ENCODE data around the gene BAD. TPM values are rescaled to one million over a fixed set of nuclear protein-coding genes. Genes with fewer than 3 reads are reported as not detected.

The BAD gene
- total RNA-seq, 1 donor from 2014 or later, result 43.6 TPM

GRCh38 chr11:64261556-64262080 lies 22.8 kb downstream of the BAD start:
- Mint-ChIP-seq H3K27me3 (ENCODE audit: low read depth, unreplicated experiment) (no peaks in the 10 kb centered on the region), H3K4me1 (ENCODE audit: low read depth, unreplicated experiment) (peaks cover 11% of the 10 kb centered on the region), H3K9me3 (ENCODE audit: unreplicated experiment) (peaks cover 2% of the 10 kb centered on the region), H3K27ac (ENCODE audit: unreplicated experiment) (no peak overlapping the region), H3K4me3 (ENCODE audit: unreplicated experiment) (no peak overlapping the region), H3K36me3 (ENCODE audit: low read depth, unreplicated experiment) (peaks cover 28% of the 10 kb centered on the region)
- TF ChIP-seq EZH2 (IDR thresholded peaks at IDR 0.05; ENCODE audit: insufficient read depth, low read length) (no peak), CTCF (IDR thresholded peaks at IDR 0.05; ENCODE audit: insufficient read depth, low read depth, low read length) (no peak)
- no peak for FAIRE-seq
- H3K4me2 ChIP-seq (ENCODE audit: low read length), result no peak overlapping the region
- H4K20me1 ChIP-seq (ENCODE audit: insufficient read depth, low read length), result peaks cover 34% of the 10 kb centered on the region
- no peaks in the 10 kb centered on the region for H3K27me3 ChIP-seq (ENCODE audit: insufficient read depth, low read length)
- no peaks in the 10 kb centered on the region for H3K9me3 ChIP-seq (ENCODE audit: insufficient read depth, low read depth, low read length)
- no peak for DNase-seq (ENCODE audit: low read depth)
- no peak overlapping the region for H2AFZ ChIP-seq (ENCODE audit: low read depth, low read length)
- peaks cover 19% of the 10 kb centered on the region for H3K4me1 ChIP-seq (ENCODE audit: insufficient read depth, low read length)
- no peak overlapping the region for H3K4me3 ChIP-seq (ENCODE audit: insufficient read depth, low read depth, low read length)
- no peaks in the 10 kb centered on the region for H3K79me2 ChIP-seq (ENCODE audit: insufficient read depth, low read length)
- H3K36me3 ChIP-seq (ENCODE audit: insufficient read depth, low read length), result peaks cover 23% of the 10 kb centered on the region
- H3K27ac ChIP-seq (ENCODE audit: low read depth, low read length), result no peak overlapping the region
- no peak overlapping the region for H3K9ac ChIP-seq (ENCODE audit: low read length)

- H3K4me3 Mint-ChIP-seq (ENCODE audit: unreplicated experiment), result no peak overlapping the region
- H3K4me1 ChIP-seq (ENCODE audit: insufficient read depth, low read length), result peaks cover 14% of the 10 kb centered on the region
- no peak overlapping the region for H3K27ac Mint-ChIP-seq (ENCODE audit: unreplicated experiment)
- no peak overlapping the region for H3K27ac ChIP-seq (ENCODE audit: low read depth, low read length)
- peaks cover 27% of the 10 kb centered on the region for H4K20me1 ChIP-seq (ENCODE audit: insufficient read depth, low read length)
- H3K27me3 ChIP-seq (ENCODE audit: insufficient read depth, low read length), result no peaks in the 10 kb centered on the region
- H3K9me3 Mint-ChIP-seq (ENCODE audit: unreplicated experiment), result peaks cover 2% of the 10 kb centered on the region
- no peak for FAIRE-seq
- H3K36me3 Mint-ChIP-seq (ENCODE audit: low read depth, unreplicated experiment), result peaks cover 29% of the 10 kb centered on the region
- H3K9me3 ChIP-seq (ENCODE audit: insufficient read depth, low read depth, low read length), result no peaks in the 10 kb centered on the region
- H3K4me3 ChIP-seq (ENCODE audit: insufficient read depth, low read depth, low read length), result no peak overlapping the region
- no peaks in the 10 kb centered on the region for H3K27me3 Mint-ChIP-seq (ENCODE audit: low read depth, unreplicated experiment)
- no peak for DNase-seq (ENCODE audit: low read depth)
- TF ChIP-seq EZH2 (IDR thresholded peaks at IDR 0.05; ENCODE audit: insufficient read depth, low read length) (no peak), CTCF (IDR thresholded peaks at IDR 0.05; ENCODE audit: insufficient read depth, low read depth, low read length) (no peak)
- H3K36me3 ChIP-seq (ENCODE audit: insufficient read depth, low read length), result peaks cover 21% of the 10 kb centered on the region
- no peak overlapping the region for H2AFZ ChIP-seq (ENCODE audit: low read depth, low read length)
- peaks cover 11% of the 10 kb centered on the region for H3K4me1 Mint-ChIP-seq (ENCODE audit: low read depth, unreplicated experiment)
- H3K79me2 ChIP-seq (ENCODE audit: insufficient read depth, low read length), result no peaks in the 10 kb centered on the region
- no peak overlapping the region for H3K9ac ChIP-seq (ENCODE audit: low read length)
- H3K4me2 ChIP-seq (ENCODE audit: low read length), result no peak overlapping the region
These were observed 24.2 kb downstream of the BAD start for GRCh38 chr11:64260147-64260708.

- H3K4me2 ChIP-seq (ENCODE audit: low read length), result no peak overlapping the region
- H3K4me3 ChIP-seq (ENCODE audit: insufficient read depth, low read depth, low read length), result no peak overlapping the region
- peaks cover 23% of the 10 kb centered on the region for H3K36me3 ChIP-seq (ENCODE audit: insufficient read depth, low read length)
- DNase-seq (ENCODE audit: low read depth), result no peak
- TF ChIP-seq CTCF (IDR thresholded peaks at IDR 0.05; ENCODE audit: insufficient read depth, low read depth, low read length), result no peak
- H3K79me2 ChIP-seq (ENCODE audit: insufficient read depth, low read length), result no peaks in the 10 kb centered on the region
- no peak for FAIRE-seq
- Mint-ChIP-seq H3K4me3 (ENCODE audit: unreplicated experiment) (peak overlapping the region; percentile 47), H3K4me1 (ENCODE audit: low read depth, unreplicated experiment) (peaks cover 11% of the 10 kb centered on the region), H3K27me3 (ENCODE audit: low read depth, unreplicated experiment) (no peaks in the 10 kb centered on the region), H3K36me3 (ENCODE audit: low read depth, unreplicated experiment) (peaks cover 32% of the 10 kb centered on the region), H3K27ac (ENCODE audit: unreplicated experiment) (peak overlapping the region; percentile 47), H3K9me3 (ENCODE audit: unreplicated experiment) (peaks cover 2% of the 10 kb centered on the region)
- no peaks in the 10 kb centered on the region for H3K9me3 ChIP-seq (ENCODE audit: insufficient read depth, low read depth, low read length)
- no peaks in the 10 kb centered on the region for H3K27me3 ChIP-seq (ENCODE audit: insufficient read depth, low read length)
- peaks cover 28% of the 10 kb centered on the region for H4K20me1 ChIP-seq (ENCODE audit: insufficient read depth, low read length)
- H3K27ac ChIP-seq (ENCODE audit: low read depth, low read length), result no peak overlapping the region
- no peak overlapping the region for H2AFZ ChIP-seq (ENCODE audit: low read depth, low read length)
- no peak overlapping the region for H3K9ac ChIP-seq (ENCODE audit: low read length)
- peaks cover 14% of the 10 kb centered on the region for H3K4me1 ChIP-seq (ENCODE audit: insufficient read depth, low read length)
These were observed 24.9 kb downstream of the BAD start for GRCh38 chr11:64259533-64260067.

All from astrocyte (in vitro differentiated cells and primary cell).